HG03280 (cell line): ENCODE results near the gene MDGA2.

Experiments
- ATAC-seq: cut with Tn5 transposase; IDR thresholded peaks from one replicate; pipeline ENCODE4 v1.9.1; 2021; ENCODE audit warnings: mild to moderate bottlenecking, moderate library complexity; ENCODE audit not compliant: unreplicated experiment

Gene MDGA2

GRCh38 chr14:47154276-47154797, 521.1 kb downstream of the MDGA2 start:
- no peak for ATAC-seq

- no peak for ATAC-seq
Measured at GRCh38 chr14:47153746-47154145, 521.7 kb downstream of the MDGA2 start.

GRCh38 chr14:47150267-47150666, 525.1 kb downstream of the MDGA2 start:
- ATAC-seq, result no peak

GRCh38 chr14:47149326-47149725, 526.1 kb downstream of the MDGA2 start:
- no peak for ATAC-seq

- no peak for ATAC-seq
Measured at GRCh38 chr14:47148686-47149085, 526.7 kb downstream of the MDGA2 start.

GRCh38 chr14:47120645-47121044, 554.8 kb downstream of the MDGA2 start:
- ATAC-seq, result no peak

GRCh38 chr14:47103771-47104170, 571.6 kb downstream of the MDGA2 start:
- no peak for ATAC-seq

GRCh38 chr14:47102472-47102871, 572.9 kb downstream of the MDGA2 start:
- no peak for ATAC-seq

- ATAC-seq, result no peak
Measured at GRCh38 chr14:47085678-47086077, 589.7 kb downstream of the MDGA2 start.

GRCh38 chr14:47065326-47065725, 610.1 kb downstream of the MDGA2 start:
- no peak for ATAC-seq

- ATAC-seq, result no peak
Measured at GRCh38 chr14:47060050-47060449, 615.4 kb downstream of the MDGA2 start.

- no peak for ATAC-seq
Measured at GRCh38 chr14:47057364-47057763, 618.0 kb downstream of the MDGA2 start.

- no peak for ATAC-seq
Measured at GRCh38 chr14:47044841-47045240, 630.6 kb downstream of the MDGA2 start.

- no peak for ATAC-seq
Measured at GRCh38 chr14:47040550-47040949, 634.9 kb downstream of the MDGA2 start.

GRCh38 chr14:47039336-47039735, 636.1 kb downstream of the MDGA2 start:
- ATAC-seq, result no peak

- ATAC-seq, result no peak
Measured at GRCh38 chr14:47022721-47023120, 652.7 kb downstream of the MDGA2 start.

- no peak for ATAC-seq
Measured at GRCh38 chr14:47020500-47020899, 654.9 kb downstream of the MDGA2 start.

GRCh38 chr14:47012533-47013280, 662.7 kb downstream of the MDGA2 start:
- ATAC-seq, result no peak

- ATAC-seq, result no peak
Measured at GRCh38 chr14:47009615-47010014, 665.8 kb downstream of the MDGA2 start.

GRCh38 chr14:47008732-47009131, 666.7 kb downstream of the MDGA2 start:
- no peak for ATAC-seq

- no peak for ATAC-seq
Measured at GRCh38 chr14:46999661-47000060, 675.7 kb downstream of the MDGA2 start.

- no peak for ATAC-seq
Measured at GRCh38 chr14:46989566-46989965, 685.8 kb downstream of the MDGA2 start.

GRCh38 chr14:46988312-46988711, 687.1 kb downstream of the MDGA2 start:
- no peak for ATAC-seq
